ENCODE measurements around the gene PDE7B. TPM values are rescaled to one million over a fixed set of nuclear protein-coding genes. Genes with fewer than 3 reads are reported as not detected.

Gene PDE7B
- total RNA-seq, 3 donors from 2014 or later (not counting 1 experiment from before 2014, with no cell fraction given), result 0.14 to 0.18 TPM; not detected in 1

DNA sequence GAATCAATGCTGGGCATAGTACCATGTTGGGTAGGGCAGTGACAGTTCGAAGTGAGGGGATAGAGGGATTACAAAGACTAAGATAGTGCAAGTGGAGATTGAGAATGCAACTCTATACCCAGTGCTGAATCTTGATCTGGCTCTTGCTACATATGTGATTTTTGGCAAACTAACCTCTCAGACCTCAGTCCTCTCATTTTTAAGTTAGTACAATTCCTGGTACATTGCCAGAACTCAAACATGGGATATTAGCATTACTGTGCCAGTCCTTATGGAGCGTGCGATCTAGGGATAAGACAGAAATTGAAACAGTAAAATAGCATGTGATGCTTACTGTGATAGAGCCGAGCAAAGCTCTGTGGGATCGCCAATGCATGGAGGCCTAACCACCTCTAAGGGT, 210.2 kb downstream of the PDE7B start:
- Mint-ChIP-seq H3K4me1 (no peaks in the 10 kb centered on the region), H3K27ac (no peak overlapping the region), H3K4me3 (no peak overlapping the region), H3K27me3 (ENCODE audit: low read depth in 2 of 2) (peaks cover 3 to 18% of the 10 kb centered on the region in 2 donors), H3K36me3 (no peaks in the 10 kb centered on the region), H3K9me3 (no peaks in the 10 kb centered on the region)
- Histone ChIP-seq H3K4me1 (ENCODE audit: control insufficient read depth, insufficient read depth, low read length) (no peaks in the 10 kb centered on the region), H3K27me3 (ENCODE audit: control insufficient read depth, insufficient read depth, low read length) (no peaks in the 10 kb centered on the region), H3K36me3 (ENCODE audit: control insufficient read depth, insufficient read depth, low read length) (no peaks in the 10 kb centered on the region), H3K4me3 (ENCODE audit: low read length) (no peak overlapping the region), H3K27ac (ENCODE audit: low read length) (no peak overlapping the region), H3K9me3 (ENCODE audit: control insufficient read depth, insufficient read depth, low read length) (no peaks in the 10 kb centered on the region)
- DNase-seq (no peak), ATAC-seq (no peak)
- TF ChIP-seq, protein P1, sequence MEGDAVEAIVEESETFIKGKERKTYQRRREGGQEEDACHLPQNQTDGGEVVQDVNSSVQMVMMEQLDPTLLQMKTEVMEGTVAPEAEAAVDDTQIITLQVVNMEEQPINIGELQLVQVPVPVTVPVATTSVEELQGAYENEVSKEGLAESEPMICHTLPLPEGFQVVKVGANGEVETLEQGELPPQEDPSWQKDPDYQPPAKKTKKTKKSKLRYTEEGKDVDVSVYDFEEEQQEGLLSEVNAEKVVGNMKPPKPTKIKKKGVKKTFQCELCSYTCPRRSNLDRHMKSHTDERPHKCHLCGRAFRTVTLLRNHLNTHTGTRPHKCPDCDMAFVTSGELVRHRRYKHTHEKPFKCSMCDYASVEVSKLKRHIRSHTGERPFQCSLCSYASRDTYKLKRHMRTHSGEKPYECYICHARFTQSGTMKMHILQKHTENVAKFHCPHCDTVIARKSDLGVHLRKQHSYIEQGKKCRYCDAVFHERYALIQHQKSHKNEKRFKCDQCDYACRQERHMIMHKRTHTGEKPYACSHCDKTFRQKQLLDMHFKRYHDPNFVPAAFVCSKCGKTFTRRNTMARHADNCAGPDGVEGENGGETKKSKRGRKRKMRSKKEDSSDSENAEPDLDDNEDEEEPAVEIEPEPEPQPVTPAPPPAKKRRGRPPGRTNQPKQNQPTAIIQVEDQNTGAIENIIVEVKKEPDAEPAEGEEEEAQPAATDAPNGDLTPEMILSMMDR (IDR thresholded peaks at IDR 0.05), result no peak
- 95% methylated on average over 5 of the region's 5 CpGs for WGBS (ENCODE audit: insufficient coverage)
- intact Hi-C loops (cut with micrococcal nuclease), result no loop called here

- 86% methylated on average over 3 of the region's 3 CpGs for WGBS (ENCODE audit: insufficient coverage)
- no peak overlapping the region for H3K4me3 Mint-ChIP-seq
- TF ChIP-seq, protein P1 (IDR thresholded peaks at IDR 0.05), result no peak
- H3K4me1 Mint-ChIP-seq, result no peaks in the 10 kb centered on the region
- H3K9me3 Mint-ChIP-seq, result no peaks in the 10 kb centered on the region
- H3K36me3 Mint-ChIP-seq, result no peaks in the 10 kb centered on the region
- H3K9me3 ChIP-seq (ENCODE audit: control insufficient read depth, insufficient read depth, low read length), result no peaks in the 10 kb centered on the region
- H3K36me3 ChIP-seq (ENCODE audit: control insufficient read depth, insufficient read depth, low read length), result no peaks in the 10 kb centered on the region
- no peak for DNase-seq
- intact Hi-C loops (cut with micrococcal nuclease), result no loop called here
- ATAC-seq, result no peak
- no peaks in the 10 kb centered on the region for H3K27me3 ChIP-seq (ENCODE audit: control insufficient read depth, insufficient read depth, low read length)
- no peak overlapping the region for H3K27ac ChIP-seq (ENCODE audit: low read length)
- H3K4me3 ChIP-seq (ENCODE audit: low read length), result no peak overlapping the region
- H3K4me1 ChIP-seq (ENCODE audit: control insufficient read depth, insufficient read depth, low read length), result no peaks in the 10 kb centered on the region
- peaks cover 3 to 8% of the 10 kb centered on the region in 2 donors for H3K27me3 Mint-ChIP-seq (ENCODE audit: low read depth in 2 of 2)
- H3K27ac Mint-ChIP-seq, result no peak overlapping the region
These were observed 211.6 kb downstream of the PDE7B start for GRCh38 chr6:136063096-136063495.

DNA sequence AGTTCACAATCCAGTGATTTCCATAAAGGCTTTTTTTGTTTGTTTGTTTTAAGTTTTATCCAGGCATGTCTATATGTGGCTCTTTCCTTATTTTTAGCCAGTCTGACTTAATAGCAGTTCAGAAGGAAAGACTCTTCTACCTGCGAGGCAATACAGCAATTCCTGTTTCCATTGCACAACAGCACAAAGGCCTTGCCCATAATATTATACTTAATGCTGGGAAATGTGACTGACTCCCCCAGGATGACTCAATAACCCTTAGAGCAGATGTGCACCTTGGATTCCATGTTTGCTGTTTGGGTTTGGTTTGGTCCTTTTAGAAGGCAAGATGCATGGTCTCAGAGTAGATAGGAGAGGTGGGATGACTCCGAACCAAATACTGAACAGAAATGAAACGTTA, 214.5 kb downstream of the PDE7B start:
- Histone ChIP-seq H3K27ac (ENCODE audit: low read length) (no peak overlapping the region), H3K4me3 (ENCODE audit: low read length) (no peak overlapping the region), H3K27me3 (ENCODE audit: control insufficient read depth, insufficient read depth, low read length) (no peaks in the 10 kb centered on the region), H3K9me3 (ENCODE audit: control insufficient read depth, insufficient read depth, low read length) (no peaks in the 10 kb centered on the region), H3K4me1 (ENCODE audit: control insufficient read depth, insufficient read depth, low read length) (no peaks in the 10 kb centered on the region), H3K36me3 (ENCODE audit: control insufficient read depth, insufficient read depth, low read length) (no peaks in the 10 kb centered on the region)
- DNase-seq, result no peak
- Mint-ChIP-seq H3K4me1 (no peaks in the 10 kb centered on the region), H3K27me3 (ENCODE audit: low read depth in 2 of 2) (no peaks in the 10 kb centered on the region), H3K4me3 (no peak overlapping the region), H3K36me3 (no peaks in the 10 kb centered on the region), H3K27ac (no peak overlapping the region), H3K9me3 (no peaks in the 10 kb centered on the region)
- intact Hi-C loops (cut with micrococcal nuclease), result no loop called here
- no peak for ATAC-seq
- no CpG with 5 or more reads among the region's 3 CpGs for WGBS (ENCODE audit: insufficient coverage)
- TF ChIP-seq, protein P1 (IDR thresholded peaks at IDR 0.05), result no peak

DNA sequence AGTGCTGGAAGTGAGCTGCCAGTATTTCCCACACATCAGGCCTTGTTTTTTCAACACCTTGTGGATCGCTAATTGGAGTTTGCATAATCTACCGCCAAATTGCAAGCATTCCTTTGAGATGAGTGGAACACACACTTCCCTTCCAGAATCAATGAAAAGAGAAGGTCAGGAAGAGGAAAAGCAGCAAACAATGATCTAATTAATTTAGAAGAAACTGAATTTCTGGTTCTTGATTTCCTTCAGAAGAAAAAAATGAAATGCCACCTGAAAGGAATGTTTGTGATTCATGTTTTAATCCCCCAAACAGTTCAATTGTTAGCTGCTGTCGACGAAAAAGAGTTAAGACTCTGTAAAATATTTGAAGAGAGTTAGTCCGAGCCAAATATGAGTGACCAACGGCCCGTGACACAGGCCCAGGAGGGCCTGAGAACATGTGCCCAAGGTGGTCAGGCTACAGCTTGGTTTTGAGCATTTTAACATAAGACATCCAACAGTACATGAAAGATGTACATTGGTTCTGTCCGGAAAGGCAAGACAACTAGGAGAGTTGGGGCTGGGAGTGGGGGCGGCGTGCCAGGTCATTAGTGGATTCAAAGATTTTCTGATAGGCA, 216.3 kb downstream of the PDE7B start:
- 96% methylated on average over 10 of the region's 10 CpGs for WGBS (ENCODE audit: insufficient coverage)
- no peak for DNase-seq

More for the DNA sequence above, 216.3 kb downstream of the PDE7B start:
- Histone ChIP-seq H3K27me3 (ENCODE audit: control insufficient read depth, insufficient read depth, low read length) (no peaks in the 10 kb centered on the region), H3K9me3 (ENCODE audit: control insufficient read depth, insufficient read depth, low read length) (no peaks in the 10 kb centered on the region), H3K27ac (ENCODE audit: low read length) (no peak overlapping the region), H3K4me3 (ENCODE audit: low read length) (no peak overlapping the region), H3K36me3 (ENCODE audit: control insufficient read depth, insufficient read depth, low read length) (no peaks in the 10 kb centered on the region), H3K4me1 (ENCODE audit: control insufficient read depth, insufficient read depth, low read length) (no peaks in the 10 kb centered on the region)
- H3K4me1 Mint-ChIP-seq, result no peaks in the 10 kb centered on the region
- H3K4me3 Mint-ChIP-seq, result no peak overlapping the region
- intact Hi-C loops (cut with micrococcal nuclease), result no loop called here
- ATAC-seq, result no peak
- H3K9me3 Mint-ChIP-seq, result no peaks in the 10 kb centered on the region
- H3K36me3 Mint-ChIP-seq, result no peaks in the 10 kb centered on the region
- H3K27me3 Mint-ChIP-seq (ENCODE audit: low read depth in 2 of 2), result no peaks in the 10 kb centered on the region
- TF ChIP-seq, protein P1 (IDR thresholded peaks at IDR 0.05), result no peak
- H3K27ac Mint-ChIP-seq, result no peak overlapping the region

Measured in natural killer cell (primary cell).